GM10248 (cell line): ENCODE results near the gene PPP1R14D.
A peak's percentile ranks its signal among the peaks of the same experiment; 100 is the strongest.

ENCODE experiments used
- CTCF ChIA-PET: fragments of 300-600 bp; sonication (Branson Sonifier 250); formaldehyde crosslinking; extraction: SDS; loops from one replicate; lab custom pipeline; 2021; ENCODE audit warnings: antibody characterized with exemption; lab: Yijun Ruan, JAX
- POLR2A ChIA-PET: fragments of 350-650 bp; sonication (Branson Sonifier 250); formaldehyde crosslinking; extraction: SDS; loops from one replicate; lab custom pipeline; 2020; ENCODE audit warnings: antibody characterized with exemption; lab: Yijun Ruan, JAX
- DNase-seq: peaks from one replicate; pipeline ENCODE4 v3.0.0; 2012; ENCODE audit errors: extremely low spot score
- TF ChIP-seq, protein P1 (sequence below): IDR thresholded peaks from 2 replicates; pipeline ENCODE4 v1.5.1; 2012; ENCODE audit warnings: mild to moderate bottlenecking, low read depth; ENCODE audit errors: extremely low read depth, missing control alignments, control extremely low read depth

PPP1R14D gene

GRCh38 chr15:40775007-40775406, 53.5 kb downstream of the PPP1R14D start:
- ChIA-PET POLR2A (no interaction called here), CTCF (interaction anchor here (1.6 kb wide), 1 partner anchor 83 kb away, joined by 4 read pairs; no protein-coding TSS in a partner anchor)
- no peak for DNase-seq
- TF ChIP-seq, protein P1, sequence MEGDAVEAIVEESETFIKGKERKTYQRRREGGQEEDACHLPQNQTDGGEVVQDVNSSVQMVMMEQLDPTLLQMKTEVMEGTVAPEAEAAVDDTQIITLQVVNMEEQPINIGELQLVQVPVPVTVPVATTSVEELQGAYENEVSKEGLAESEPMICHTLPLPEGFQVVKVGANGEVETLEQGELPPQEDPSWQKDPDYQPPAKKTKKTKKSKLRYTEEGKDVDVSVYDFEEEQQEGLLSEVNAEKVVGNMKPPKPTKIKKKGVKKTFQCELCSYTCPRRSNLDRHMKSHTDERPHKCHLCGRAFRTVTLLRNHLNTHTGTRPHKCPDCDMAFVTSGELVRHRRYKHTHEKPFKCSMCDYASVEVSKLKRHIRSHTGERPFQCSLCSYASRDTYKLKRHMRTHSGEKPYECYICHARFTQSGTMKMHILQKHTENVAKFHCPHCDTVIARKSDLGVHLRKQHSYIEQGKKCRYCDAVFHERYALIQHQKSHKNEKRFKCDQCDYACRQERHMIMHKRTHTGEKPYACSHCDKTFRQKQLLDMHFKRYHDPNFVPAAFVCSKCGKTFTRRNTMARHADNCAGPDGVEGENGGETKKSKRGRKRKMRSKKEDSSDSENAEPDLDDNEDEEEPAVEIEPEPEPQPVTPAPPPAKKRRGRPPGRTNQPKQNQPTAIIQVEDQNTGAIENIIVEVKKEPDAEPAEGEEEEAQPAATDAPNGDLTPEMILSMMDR: no peak

- CTCF ChIA-PET: interaction anchor here (1.1 to 3.1 kb wide), 3 partner anchors 8 to 120 kb away, joined by 4 to 20 read pairs (median 4); partner anchors contain the start of genes GCHFR and VPS18
- TF ChIP-seq, protein P1: no peak
- POLR2A ChIA-PET: no interaction called here
- no peak for DNase-seq
These were observed 54.6 kb downstream of the PPP1R14D start for GRCh38 chr15:40773902-40774301.

- ChIA-PET POLR2A (no interaction called here), CTCF (interaction anchor here (1.1 to 3.1 kb wide), 4 partner anchors 9 to 121 kb away, joined by 3 to 20 read pairs (median 4); partner anchors contain the start of genes DNAJC17, GCHFR, VPS18 and ZFYVE19)
- TF ChIP-seq, protein P1: no peak
- DNase-seq: no peak
These were observed 55.0 kb downstream of the PPP1R14D start for GRCh38 chr15:40773496-40773895.

GRCh38 chr15:40772014-40772413, 56.5 kb downstream of the PPP1R14D start:
- TF ChIP-seq, protein P1: no peak
- ChIA-PET CTCF (interaction anchor here (1.3 to 3.1 kb wide), 2 partner anchors 10 to 35 kb away, joined by 3 to 20 read pairs; partner anchors contain the start of genes DNAJC17 and ZFYVE19), POLR2A (no interaction called here)

GRCh38 chr15:40771242-40771641, 57.3 kb downstream of the PPP1R14D start:
- DNase-seq: no peak
- TF ChIP-seq, protein P1: no peak
- CTCF ChIA-PET: interaction anchor here (1.0 to 5.7 kb wide), 4 partner anchors 11 to 241 kb away, joined by 3 to 45 read pairs (median 12); no protein-coding TSS in a partner anchor
- POLR2A ChIA-PET: no interaction called here

More at GRCh38 chr15:40772014-40772413, 56.5 kb downstream of the PPP1R14D start:
- no peak for DNase-seq

DNA sequence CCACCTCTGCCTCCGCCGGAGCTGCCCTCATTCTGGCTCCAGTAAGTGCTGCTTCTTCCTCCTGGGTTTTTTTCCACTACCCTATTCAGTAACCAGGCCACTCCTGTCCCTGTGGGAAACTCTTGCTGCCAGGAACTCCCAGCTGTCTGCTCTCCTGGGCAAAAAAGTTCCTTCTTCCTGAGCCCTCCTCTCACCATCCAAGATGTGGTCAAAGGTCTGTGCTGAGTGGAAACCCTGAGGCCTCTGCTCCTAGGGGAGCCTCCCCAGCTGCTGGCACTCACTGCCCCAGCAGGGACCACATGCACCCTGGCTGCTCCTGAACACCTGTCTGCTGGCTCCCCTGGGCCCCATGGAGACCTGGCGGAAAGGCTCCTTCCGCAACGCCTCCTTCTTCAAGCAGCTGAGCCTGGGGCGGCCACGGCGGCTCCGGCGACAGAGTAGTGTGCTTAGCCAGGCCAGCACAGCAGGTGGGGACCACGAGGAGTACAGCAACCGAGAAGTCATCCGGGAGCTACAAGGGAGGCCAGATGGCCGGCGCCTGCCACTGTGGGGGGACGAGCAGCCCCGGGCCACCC, 58.3 kb downstream of the PPP1R14D start:
- TF ChIP-seq, protein P1: no peak
- ChIA-PET POLR2A (interaction anchor here (1.0 kb wide), 1 partner anchor 75 kb away, joined by 3 read pairs; the partner anchor contains the start of gene RAD51), CTCF (interaction anchor here (1.0 to 5.7 kb wide), 5 partner anchors 11 to 240 kb away, joined by 3 to 45 read pairs (median 3); no protein-coding TSS in a partner anchor)
- peak; percentile 48 for DNase-seq
